HG02623 (cell line): Measurements from ENCODE around the gene CTNNB1.

ENCODE experiments used
- ATAC-seq: cut with Tn5 transposase; IDR thresholded peaks from one replicate; pipeline ENCODE4 v1.9.1; 2021; ENCODE audit warnings: moderate library complexity; ENCODE audit not compliant: unreplicated experiment

CTNNB1 gene

DNA sequence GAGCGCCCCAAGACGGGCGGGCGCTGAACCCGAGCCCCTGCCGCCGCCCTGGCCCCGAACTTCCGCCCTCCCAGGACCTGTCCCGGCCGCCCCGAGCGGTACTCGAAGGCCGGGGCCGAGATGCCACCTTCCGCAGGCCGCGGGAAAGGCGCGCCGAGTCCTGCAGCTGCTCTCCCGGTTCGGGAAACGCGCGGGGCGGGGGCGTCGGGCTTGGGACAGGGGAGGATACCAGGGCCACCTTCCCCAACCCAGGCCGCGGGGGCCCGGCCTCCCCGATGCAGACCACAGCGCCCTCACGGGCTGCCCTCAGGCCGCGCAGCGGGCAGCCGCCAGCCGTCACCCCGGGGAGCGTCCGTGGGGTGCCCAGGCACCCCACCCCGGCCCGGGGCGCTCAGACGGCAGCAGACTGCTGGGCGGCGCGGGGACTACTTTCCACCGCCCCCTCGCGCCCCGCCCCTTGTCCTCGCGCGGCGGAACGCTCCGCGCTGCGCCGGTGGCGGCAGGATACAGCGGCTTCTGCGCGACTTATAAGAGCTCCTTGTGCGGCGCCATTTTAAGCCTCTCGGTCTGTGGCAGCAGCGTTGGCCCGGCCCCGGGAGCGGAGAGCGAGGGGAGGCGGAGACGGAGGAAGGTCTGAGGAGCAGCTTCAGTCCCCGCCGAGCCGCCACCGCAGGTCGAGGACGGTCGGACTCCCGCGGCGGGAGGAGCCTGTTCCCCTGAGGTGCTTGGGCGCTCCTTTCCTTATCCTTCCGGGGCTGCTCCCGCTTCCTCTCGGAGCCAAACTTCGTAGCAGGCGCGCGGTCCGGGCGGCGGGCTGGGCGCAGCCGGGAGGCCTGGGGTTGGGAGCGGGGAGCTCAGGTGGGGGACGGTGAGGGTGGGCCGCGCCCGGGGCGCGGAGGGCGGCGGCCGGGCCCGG is at the start of gene CTNNB1:
Gene CTNNB1 (plus strand): TSS at position 556 of the 916 bp plus-strand sequence. CDS start 24,564 bp downstream, outside the sequence.
- ATAC-seq = peak; percentile 68

- ATAC-seq = no peak
Measured at GRCh38 chr3:41155834-41156233, 43.5 kb upstream of the CTNNB1 start.

- ATAC-seq = no peak
Measured at GRCh38 chr3:41158947-41159346, 40.4 kb upstream of the CTNNB1 start.

GRCh38 chr3:41159588-41160189 is 39.6 kb upstream of the CTNNB1 start:
- no peak for ATAC-seq

DNA sequence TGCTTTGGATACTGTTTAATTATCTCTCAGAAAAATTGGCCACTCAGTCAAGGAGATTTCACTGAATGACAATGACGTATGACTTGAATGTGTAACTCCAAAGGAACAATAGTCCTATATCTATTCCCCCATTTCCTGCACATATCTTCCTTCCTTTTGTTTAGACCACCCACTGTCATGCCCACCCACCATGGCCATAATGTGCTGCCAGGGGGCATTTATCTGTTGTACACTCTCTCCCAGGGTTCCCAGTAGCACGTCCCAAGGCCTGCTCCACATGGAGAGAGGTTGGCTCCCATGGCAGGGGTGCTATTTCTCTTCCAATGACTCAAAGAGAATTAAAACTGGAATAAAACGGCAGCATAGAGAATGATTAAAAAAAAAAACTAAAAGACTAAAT is 36.8 kb upstream of the CTNNB1 start:
- ATAC-seq = no peak

GRCh38 chr3:41163006-41163405 is 36.3 kb upstream of the CTNNB1 start:
- ATAC-seq = no peak

DNA sequence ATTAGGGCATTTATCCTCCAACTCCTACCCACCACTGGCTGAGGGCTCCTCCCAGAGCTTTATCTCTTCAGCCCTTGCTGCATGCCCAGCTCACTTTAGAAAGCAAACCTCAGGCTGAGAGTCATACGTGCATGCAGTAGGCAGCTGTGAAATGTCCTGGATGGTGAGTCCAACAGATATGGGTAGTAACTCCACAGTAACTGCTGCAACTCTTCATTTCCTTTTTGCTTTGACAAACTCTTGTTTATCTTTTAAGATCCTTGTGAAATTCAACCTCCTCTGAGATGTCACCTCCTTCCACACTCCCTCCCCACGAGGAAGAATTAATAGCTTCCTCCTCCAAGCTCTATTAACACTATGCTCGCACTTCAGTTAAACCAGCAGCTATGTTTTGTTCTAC is 35.9 kb upstream of the CTNNB1 start:
- no peak for ATAC-seq

DNA sequence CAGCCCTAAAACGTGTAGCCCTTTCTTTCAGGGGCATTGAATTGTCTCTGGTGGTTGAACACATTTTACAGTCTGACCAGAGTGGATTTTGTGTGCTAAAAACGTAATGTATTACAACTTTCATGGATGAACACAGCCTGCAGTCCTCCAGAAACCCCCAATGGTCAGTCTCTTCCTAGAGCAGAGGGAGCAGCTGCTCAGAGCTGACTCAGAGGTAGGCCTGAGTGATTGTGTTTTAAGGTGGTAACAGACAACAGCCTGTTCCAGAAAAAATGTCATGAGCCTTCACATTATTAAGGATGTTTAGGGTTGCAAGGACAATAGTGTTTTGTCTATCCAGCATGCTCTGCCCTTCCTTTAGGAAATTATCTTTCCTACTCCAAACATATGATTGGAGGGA is 34.5 kb upstream of the CTNNB1 start:
- ATAC-seq = no peak

DNA sequence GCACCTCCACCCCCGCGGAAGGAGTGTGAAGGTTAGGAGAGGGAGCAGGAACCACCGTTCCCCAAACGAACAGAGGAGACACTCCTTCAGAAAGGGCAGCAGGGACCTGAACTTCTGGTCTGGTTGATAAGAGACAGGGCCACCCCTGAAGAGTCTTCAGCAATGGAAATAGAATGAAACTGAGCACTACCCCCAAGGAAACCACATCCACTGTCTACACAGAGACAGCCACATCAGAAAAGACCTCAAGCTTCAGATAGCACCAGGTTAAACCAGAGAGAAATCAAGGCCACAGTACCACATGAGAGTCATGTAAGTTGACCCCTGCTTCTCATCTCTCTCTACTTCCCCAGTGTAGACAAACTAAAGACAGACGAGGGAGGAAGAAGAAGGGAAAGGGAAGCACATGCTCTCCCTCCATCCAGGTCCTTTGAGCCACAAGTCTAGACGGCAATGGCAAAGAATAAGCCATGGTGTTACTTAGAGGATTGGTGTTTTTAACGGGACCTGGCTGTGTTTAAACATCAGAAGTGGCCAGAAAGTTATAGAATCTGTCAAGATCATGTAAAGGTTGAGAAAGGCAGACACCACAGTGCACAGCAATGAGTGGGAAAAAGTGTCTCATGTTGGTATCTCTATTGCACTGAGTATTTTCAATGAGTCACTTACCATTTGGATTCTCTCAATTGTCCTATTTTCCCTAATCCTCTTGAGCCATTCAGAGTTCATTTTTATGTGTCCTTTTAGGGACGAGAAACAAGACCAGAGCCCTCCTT is 31.4 kb upstream of the CTNNB1 start:
- no peak for ATAC-seq

GRCh38 chr3:41169023-41169422 is 30.3 kb upstream of the CTNNB1 start:
- no peak for ATAC-seq

- no peak for ATAC-seq
Measured at GRCh38 chr3:41173926-41174885, 25.1 kb upstream of the CTNNB1 start.

DNA sequence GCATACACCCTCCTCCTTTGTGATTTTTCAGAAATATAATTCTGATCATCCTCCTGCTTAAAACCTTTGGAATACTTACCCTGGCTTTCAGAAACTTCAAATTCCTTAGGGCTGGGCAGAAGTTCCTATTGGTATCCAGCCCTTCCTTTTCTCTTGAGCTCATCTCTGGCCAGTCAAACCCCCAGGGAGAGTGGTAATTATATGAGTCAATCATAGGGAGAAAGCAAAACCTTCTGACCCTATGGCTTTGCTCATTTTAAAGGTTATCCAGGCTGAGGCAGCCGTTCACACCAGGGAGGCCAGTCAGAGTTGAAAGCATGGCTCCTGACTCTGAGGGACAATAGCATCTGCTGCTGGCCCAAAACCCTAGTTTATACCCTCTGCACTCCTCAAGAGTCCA is 23.9 kb upstream of the CTNNB1 start:
- ATAC-seq = no peak

- ATAC-seq = no peak
Measured at GRCh38 chr3:41176596-41176995, 22.7 kb upstream of the CTNNB1 start.

DNA sequence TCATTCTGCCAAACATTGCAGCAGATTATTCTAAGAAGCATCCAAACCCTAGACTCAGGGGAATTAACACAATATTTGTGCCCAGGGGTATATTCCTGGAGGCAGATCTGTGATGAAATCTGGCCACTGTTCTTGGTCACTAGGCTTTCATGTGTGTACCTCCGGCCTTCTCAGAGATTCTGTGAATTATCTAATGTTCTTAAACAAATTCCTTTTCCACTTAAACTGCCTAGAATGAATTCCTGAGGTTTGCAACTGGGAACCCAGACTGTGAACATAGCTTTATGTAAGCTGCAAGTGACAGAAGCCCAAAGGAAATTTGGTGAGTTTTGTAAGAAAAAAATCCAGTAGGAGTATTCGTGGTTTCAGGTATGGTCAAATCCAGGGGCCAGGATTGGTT is 20.7 kb upstream of the CTNNB1 start:
- no peak for ATAC-seq

GRCh38 chr3:41180396-41180795 is 18.9 kb upstream of the CTNNB1 start:
- no peak for ATAC-seq

GRCh38 chr3:41182504-41183059 is 16.7 kb upstream of the CTNNB1 start:
- no peak for ATAC-seq

DNA sequence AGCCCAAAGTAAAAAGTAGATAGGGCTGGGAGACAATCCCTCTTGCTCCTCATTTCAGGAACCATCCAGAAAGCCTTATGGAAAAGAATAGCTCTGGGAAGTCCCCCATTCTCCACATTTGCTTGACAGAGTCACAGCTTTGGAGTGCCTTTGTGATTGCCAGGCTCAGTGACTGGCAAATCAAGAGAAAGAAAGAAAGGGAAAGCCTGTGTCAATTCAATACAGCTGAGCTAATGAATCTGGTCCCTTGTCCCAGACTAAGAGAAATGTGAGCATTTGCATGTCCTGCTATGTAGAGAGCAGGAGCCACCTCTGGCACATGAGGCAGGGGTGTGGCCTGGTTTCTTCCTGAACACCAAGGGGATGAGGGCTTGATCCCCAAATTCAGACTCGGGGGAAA is 14.9 kb upstream of the CTNNB1 start:
- ATAC-seq = no peak

GRCh38 chr3:41186297-41186696 is 13.0 kb upstream of the CTNNB1 start:
- no peak for ATAC-seq

GRCh38 chr3:41188306-41188705 is 11.0 kb upstream of the CTNNB1 start:
- no peak for ATAC-seq
